Panc1 (cell line): ENCODE data around the gene BAIAP2. TPM values are rescaled to one million over a fixed set of nuclear protein-coding genes. Genes with fewer than 3 reads are reported as not detected.

ENCODE experiments used
- ATAC-seq: fragments of 200-7000 bp; cut with Tn5 transposase; 2 replicates; pipeline ENCODE4 v1.9.1; 2020; ENCODE audit warnings: mild to moderate bottlenecking, moderate library complexity
- BruUV-seq: library from RNA; stranded (reverse); fragments of 400-500 nt; replicated peaks from 2 replicates; lab custom pipeline; 2021; lab: Mats Ljungman, UMichigan
- CTCF ChIA-PET: fragments of 300-600 bp; sonication (Branson Sonifier 250); formaldehyde crosslinking; loops from one replicate; lab custom pipeline; 2022; ENCODE audit warnings: antibody characterized with exemption; lab: Charles Lee
- POLR2A ChIA-PET: fragments of 300-600 bp; sonication (Branson Sonifier 250); formaldehyde crosslinking; loops from one replicate; lab custom pipeline; 2022; ENCODE audit warnings: antibody characterized with exemption; lab: Charles Lee
- DNase-seq: peaks from one replicate; pipeline ENCODE4 v3.0.0-alpha.2; 2010; ENCODE audit warnings: low read depth, low spot score
- H3K27ac ChIP-seq: 2 replicates; pipeline ENCODE4 v1.5.1; 2011; ENCODE audit warnings: mild to moderate bottlenecking, low read length, inconsistent platforms
- H3K27me3 ChIP-seq: fragments of 200-500 bp; sonication (Bioruptor generic); 2 replicates; pipeline ENCODE4 v1.6.0; 2014; ENCODE audit warnings: low read length, inconsistent platforms; ENCODE audit not compliant: control insufficient read depth, insufficient read depth
- H3K36me3 ChIP-seq: fragments of 200-500 bp; sonication (Bioruptor generic); 2 replicates; pipeline ENCODE4 v1.5.1; 2014; ENCODE audit warnings: inconsistent platforms, mild to moderate bottlenecking, low read length, moderate library complexity; ENCODE audit not compliant: control insufficient read depth, insufficient read depth
- H3K4me1 ChIP-seq: 2 replicates; pipeline ENCODE4 v1.5.1; 2011; ENCODE audit warnings: inconsistent platforms, mild to moderate bottlenecking, low read length, moderate library complexity; ENCODE audit not compliant: control insufficient read depth, insufficient read depth
- H3K4me3 ChIP-seq, 2 experiments: 2 replicates each; pipeline ENCODE4 v1.5.1; 2011 to 2012; ENCODE audit warnings: low read depth in 2 of 2, low read length in 2 of 2, mild to moderate bottlenecking in 2 of 2, inconsistent platforms in 1 of 2, moderate library complexity in 1 of 2
- H3K9me3 ChIP-seq: fragments of 200-500 bp; sonication (Bioruptor generic); 2 replicates; pipeline ENCODE4 v1.5.1; 2014; ENCODE audit warnings: low read depth, mild to moderate bottlenecking, inconsistent platforms, low read length, moderate library complexity; ENCODE audit not compliant: control insufficient read depth, insufficient read depth
- POLR2AphosphoS5 ChIP-seq: IDR thresholded peaks from 2 replicates; pipeline ENCODE4 v1.6.1; 2012; ENCODE audit warnings: mild to moderate bottlenecking, low read depth, low read length, moderate library complexity
- REST ChIP-seq, 2 experiments: IDR thresholded peaks; 2 replicates each; pipeline ENCODE4 v1.6.1; 2011 to 2012; ENCODE audit warnings: low read depth in 2 of 2, control low read depth in 1 of 2, low read length in 1 of 2, mild to moderate bottlenecking in 1 of 2, moderate library complexity in 1 of 2; ENCODE audit not compliant: insufficient read depth in 1 of 2
- SIN3A ChIP-seq: IDR thresholded peaks from 2 replicates; pipeline ENCODE4 v1.6.1; 2012; ENCODE audit warnings: low read depth, mild to moderate bottlenecking, low read length, moderate library complexity, borderline replicate concordance; ENCODE audit not compliant: insufficient read depth
- TCF7L2 ChIP-seq: IDR thresholded peaks from 2 replicates; pipeline ENCODE4 v1.6.1; 2011; ENCODE audit warnings: mild to moderate bottlenecking, low read depth, low read length, inconsistent platforms
- in situ Hi-C: cut with HindIII; loops from 2 replicates; pipeline ENCODE4 v1.10.0; 2016; ENCODE audit warnings: low sequenced_read_pairs, low pct_unique_long_range_greater_than_20kb
- intact Hi-C: fragments of 100-400 bp; cut with micrococcal nuclease; formaldehyde crosslinking; loops from one replicate; pipeline ENCODE4 v1.10.0; 2022; ENCODE audit not compliant: unreplicated experiment
- total RNA-seq: library from RNA; stranded (reverse); gene quantifications from one replicate; pipeline ENCODE4 v1.2.1, GENCODE V29; 2021; ENCODE audit not compliant: unreplicated experiment
- TF ChIP-seq, protein P1 (sequence below): fragments of 450-650 bp; IDR thresholded peaks from 2 replicates; pipeline ENCODE4 v1.5.1; 2017; ENCODE audit warnings: mild to moderate bottlenecking

BAIAP2 gene
- total RNA-seq, 1 experiment from 2014 or later = 125 TPM

DNA sequence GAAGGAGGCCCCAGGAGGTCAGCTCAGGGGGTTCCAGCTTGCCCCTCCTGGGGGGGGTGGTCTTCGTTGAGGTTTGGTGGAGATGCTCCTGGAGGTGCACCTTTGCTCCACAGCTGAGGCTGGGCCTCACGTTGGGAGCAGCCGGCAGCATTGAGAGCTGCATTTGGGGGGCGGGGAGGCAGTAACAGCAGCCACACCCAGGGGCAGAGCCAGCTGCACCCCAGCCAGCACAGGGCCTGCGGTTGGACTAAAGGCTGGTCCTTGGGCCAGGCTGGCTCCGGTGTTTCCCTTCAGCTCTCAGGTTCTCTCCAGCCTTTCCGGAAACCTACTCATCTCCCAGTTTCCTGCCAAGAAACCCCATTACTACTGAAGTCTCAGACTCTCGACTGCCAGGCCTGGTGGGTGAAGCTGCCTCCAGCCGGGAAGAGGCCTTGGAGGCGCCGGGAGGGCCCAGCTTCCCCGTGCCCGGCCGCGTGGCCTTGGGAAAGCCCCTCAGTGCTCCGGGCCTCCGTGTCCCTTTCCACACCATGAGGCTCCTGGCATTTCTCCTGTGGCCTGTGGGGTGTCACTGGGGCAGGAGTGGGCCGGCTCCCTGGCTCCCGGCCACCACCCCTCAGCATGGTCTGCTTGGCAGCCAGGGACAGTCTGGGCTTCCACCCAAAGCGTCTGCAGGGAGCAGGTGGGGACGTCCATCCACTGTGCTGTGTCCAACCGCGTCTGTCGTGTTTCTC is 14.0 kb upstream of the BAIAP2 start:
- peaks cover 31% of the 10 kb centered on the region for H3K4me1 ChIP-seq
- BruUV-seq = no TSS peak
- POLR2A ChIA-PET = no interaction called here
- peak; percentile 39 for ATAC-seq
- no peak for DNase-seq
- in situ Hi-C loops (no loop called here), intact Hi-C loops (no loop called here)
- H3K9me3 ChIP-seq = 0 out of 2 replicates have a peak, but pooled peaks cover 3% of the 10 kb centered on the region
- H3K36me3 ChIP-seq = no peaks in the 10 kb centered on the region
- no peak overlapping the region for H3K4me3 ChIP-seq
- 0 out of 2 replicates have a peak overlapping the region, but pooled peaks have one; percentile 30 for H3K27ac ChIP-seq
- H3K27me3 ChIP-seq = no peaks in the 10 kb centered on the region
- TF ChIP-seq SIN3A = no peak
- TF ChIP-seq REST (IDR thresholded peaks at IDR 0.05; ENCODE audit: insufficient read depth in 1 of 2, low read depth in 2 of 2, low read length in 1 of 2) = no peak
- no peak for TF ChIP-seq TCF7L2
- TF ChIP-seq, protein P1, sequence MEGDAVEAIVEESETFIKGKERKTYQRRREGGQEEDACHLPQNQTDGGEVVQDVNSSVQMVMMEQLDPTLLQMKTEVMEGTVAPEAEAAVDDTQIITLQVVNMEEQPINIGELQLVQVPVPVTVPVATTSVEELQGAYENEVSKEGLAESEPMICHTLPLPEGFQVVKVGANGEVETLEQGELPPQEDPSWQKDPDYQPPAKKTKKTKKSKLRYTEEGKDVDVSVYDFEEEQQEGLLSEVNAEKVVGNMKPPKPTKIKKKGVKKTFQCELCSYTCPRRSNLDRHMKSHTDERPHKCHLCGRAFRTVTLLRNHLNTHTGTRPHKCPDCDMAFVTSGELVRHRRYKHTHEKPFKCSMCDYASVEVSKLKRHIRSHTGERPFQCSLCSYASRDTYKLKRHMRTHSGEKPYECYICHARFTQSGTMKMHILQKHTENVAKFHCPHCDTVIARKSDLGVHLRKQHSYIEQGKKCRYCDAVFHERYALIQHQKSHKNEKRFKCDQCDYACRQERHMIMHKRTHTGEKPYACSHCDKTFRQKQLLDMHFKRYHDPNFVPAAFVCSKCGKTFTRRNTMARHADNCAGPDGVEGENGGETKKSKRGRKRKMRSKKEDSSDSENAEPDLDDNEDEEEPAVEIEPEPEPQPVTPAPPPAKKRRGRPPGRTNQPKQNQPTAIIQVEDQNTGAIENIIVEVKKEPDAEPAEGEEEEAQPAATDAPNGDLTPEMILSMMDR = no peak
- TF ChIP-seq POLR2AphosphoS5 = no peak
- CTCF ChIA-PET = interaction anchor here (0.6 kb wide), 2 partner anchors 16 to 78 kb away, joined by 5 to 7 read pairs; no protein-coding TSS in a partner anchor

DNA sequence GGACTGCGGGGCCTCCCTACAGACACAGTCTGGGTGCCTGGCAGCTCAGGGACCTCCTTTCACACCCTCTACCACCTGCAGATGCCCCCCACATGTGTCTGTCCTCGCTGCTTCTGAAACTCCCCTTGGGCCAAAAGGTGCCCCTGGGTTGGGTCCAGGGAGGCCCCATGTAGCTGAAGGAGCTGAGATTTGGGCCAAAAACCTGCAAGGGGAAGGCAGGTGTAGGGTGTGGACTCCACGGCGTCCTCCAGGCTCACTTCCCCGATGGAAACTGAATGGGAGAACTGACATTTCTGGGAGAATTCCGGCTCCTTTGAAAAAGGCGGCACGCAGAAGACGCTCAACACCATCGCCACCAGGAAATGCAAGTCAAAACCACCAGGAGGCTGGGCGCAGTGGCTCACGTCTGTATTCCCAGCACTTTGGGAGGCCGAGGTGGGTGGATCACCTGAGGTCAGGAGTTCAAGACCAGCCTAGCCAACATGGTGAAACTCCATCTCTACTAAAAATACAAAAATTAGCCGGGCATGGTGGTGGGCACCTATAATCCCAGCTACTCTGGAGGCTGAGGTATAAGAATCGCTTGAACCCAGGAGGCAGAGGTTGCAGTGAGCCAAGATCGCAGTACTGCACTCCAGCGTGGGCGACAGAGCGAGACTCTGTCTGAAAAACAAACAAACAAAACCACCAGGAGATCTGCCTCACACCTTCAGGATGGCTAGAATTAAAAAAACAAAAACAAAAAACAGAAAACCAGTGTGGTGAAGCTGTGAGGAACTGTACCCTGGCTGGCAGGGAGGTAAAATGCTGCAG is 13.2 kb upstream of the BAIAP2 start:
- H3K4me1 ChIP-seq = peaks cover 31% of the 10 kb centered on the region
- H3K27me3 ChIP-seq = no peaks in the 10 kb centered on the region
- no peak overlapping the region for H3K27ac ChIP-seq
- no peaks in the 10 kb centered on the region for H3K36me3 ChIP-seq
- H3K9me3 ChIP-seq = no peaks in the 10 kb centered on the region
- no peak for ATAC-seq
- no TSS peak for BruUV-seq
- ChIA-PET POLR2A (no interaction called here), CTCF (interaction anchor here (0.6 kb wide), 2 partner anchors 17 to 77 kb away, joined by 5 to 7 read pairs; no protein-coding TSS in a partner anchor)
- in situ Hi-C loops = no loop called here
- intact Hi-C loops = no loop called here
- DNase-seq = no peak
- TF ChIP-seq POLR2AphosphoS5 (no peak), REST (IDR thresholded peaks at IDR 0.05; ENCODE audit: insufficient read depth in 1 of 2, low read depth in 2 of 2, low read length in 1 of 2) (no peak), SIN3A (no peak), TCF7L2 (no peak)
- TF ChIP-seq, protein P1 = no peak
- no peak overlapping the region for H3K4me3 ChIP-seq
